ENCODE data around the gene KIAA0319L. TPM values are rescaled to one million over a fixed set of nuclear protein-coding genes. Genes with fewer than 3 reads are reported as not detected.

The KIAA0319L gene
- polyA plus RNA-seq, 1 donor from 2014 or later, result 38.1 TPM

GRCh38 chr1:35477870-35478269 is 79.3 kb downstream of the KIAA0319L start:
- no peaks in the 10 kb centered on the region for H3K27me3 ChIP-seq (ENCODE audit: insufficient read depth, low read depth, low read length)
- no peak overlapping the region for H3K27ac ChIP-seq (ENCODE audit: low read length)
- H4K20me1 ChIP-seq (ENCODE audit: insufficient read depth), result no peaks in the 10 kb centered on the region

More at GRCh38 chr1:35477870-35478269, 79.3 kb downstream of the KIAA0319L start:
- no peak overlapping the region for H3K4me3 ChIP-seq (ENCODE audit: low read length)
- H3K9me2 ChIP-seq (ENCODE audit: insufficient read depth, low read length), result no peaks in the 10 kb centered on the region
- H3K36me3 ChIP-seq (ENCODE audit: insufficient read depth, low read length), result no peaks in the 10 kb centered on the region
- no peak overlapping the region for H3K4me2 ChIP-seq (ENCODE audit: low read length)
- H3F3A ChIP-seq (ENCODE audit: insufficient read depth, low read length, poor library complexity, severe bottlenecking), result no peaks in the 10 kb centered on the region
- no peak overlapping the region for H3K9ac ChIP-seq (ENCODE audit: low read length)
- TF ChIP-seq CTCF (IDR thresholded peaks at IDR 0.05; ENCODE audit: poor library complexity, severe bottlenecking) (no peak), REST (IDR thresholded peaks at IDR 0.05; ENCODE audit: borderline replicate concordance) (no peak), POLR2AphosphoS5 (IDR thresholded peaks at IDR 0.05) (no peak), RAD21 (conservative IDR thresholded peaks at IDR 0.05) (no peak), EZH2 (IDR thresholded peaks at IDR 0.05; ENCODE audit: borderline replicate concordance, insufficient read depth, low read length, poor library complexity, severe bottlenecking) (no peak), TAF1 (IDR thresholded peaks at IDR 0.05; ENCODE audit: low read depth) (no peak), EP300 (conservative IDR thresholded peaks at IDR 0.05; ENCODE audit: poor library complexity, severe bottlenecking) (no peak), MXI1 (conservative IDR thresholded peaks at IDR 0.05; ENCODE audit: poor library complexity, severe bottlenecking) (no peak), SMC3 (conservative IDR thresholded peaks at IDR 0.05; ENCODE audit: poor library complexity) (no peak)
- H2AFZ ChIP-seq (ENCODE audit: low read depth, low read length), result no peak overlapping the region
- no peaks in the 10 kb centered on the region for H3K9me3 ChIP-seq (ENCODE audit: low read length)
- no peaks in the 10 kb centered on the region for H3K79me2 ChIP-seq (replicated peaks; ENCODE audit: insufficient read depth, low read length)
